ENCODE measurements around the gene SERPINB1.

- TF ChIP-seq GATA2 (IDR thresholded peaks at IDR 0.05; ENCODE audit: low read depth, low read length) (no peak), GATA3 (IDR thresholded peaks at IDR 0.05; ENCODE audit: low read depth, low read length) (no peak)
These were observed 2.3 kb upstream of the SERPINB1 start for GRCh38 chr6:2844008-2844407.
